Liver (tissue), 3 donors: Measurements from ENCODE around the gene ARL4D.

Experiments used
- JUND ChIP-seq, 2 donors: IDR thresholded peaks; 2 replicates each; pipeline ENCODE4 v1.6.1; 2016; ENCODE audit warnings: antibody characterized with exemption in 2 of 2
- NR2F2 ChIP-seq: IDR thresholded peaks from 2 replicates; pipeline ENCODE4 v1.6.1; 2016; ENCODE audit warnings: antibody characterized with exemption
- REST ChIP-seq: IDR thresholded peaks from 2 replicates; pipeline ENCODE4 v1.6.1; 2016; ENCODE audit warnings: antibody characterized with exemption, mild to moderate bottlenecking
- TF ChIP-seq, protein P1 (sequence below): fragments of 150-350 bp; IDR thresholded peaks from 2 replicates; pipeline ENCODE4 v1.5.1; 2017; ENCODE audit warnings: improper control_type of control experiment, low read depth, low read length; ENCODE audit not compliant: missing input control
- TF ChIP-seq, protein P2 (sequence below): IDR thresholded peaks from 2 replicates; pipeline ENCODE4 v1.6.1; 2016; ENCODE audit warnings: antibody characterized with exemption
- TF ChIP-seq, protein P3 (sequence below): IDR thresholded peaks from 2 replicates; pipeline ENCODE4 v1.6.1; 2016; ENCODE audit warnings: antibody characterized with exemption
- TF ChIP-seq, protein P4 (sequence below): IDR thresholded peaks from 2 replicates; pipeline ENCODE4 v1.6.1; 2016; ENCODE audit warnings: antibody characterized with exemption
- donor health status: healthy.
- donor health status: healthy.

DNA sequence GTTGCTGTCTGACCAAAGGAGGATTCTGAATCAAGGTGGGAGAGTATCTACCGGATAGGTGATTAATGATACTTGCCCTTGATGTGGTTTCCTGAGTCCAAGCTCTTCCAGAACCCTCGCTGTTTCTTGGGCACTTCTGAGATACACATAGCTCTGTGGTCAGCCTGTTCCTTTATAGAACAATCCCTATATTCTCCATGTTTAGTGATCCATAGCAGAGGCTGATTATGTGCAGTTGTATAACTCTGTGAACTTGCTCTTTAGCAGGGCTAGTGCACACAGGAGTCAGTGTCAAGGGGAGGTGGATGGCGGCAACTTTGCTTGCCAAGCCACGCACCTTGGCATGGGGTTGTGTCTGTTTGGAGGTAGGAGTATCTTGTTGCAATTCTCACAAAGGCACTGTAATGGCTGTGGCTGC lies 36.1 kb downstream of the ARL4D start:
- TF ChIP-seq, protein P1, sequence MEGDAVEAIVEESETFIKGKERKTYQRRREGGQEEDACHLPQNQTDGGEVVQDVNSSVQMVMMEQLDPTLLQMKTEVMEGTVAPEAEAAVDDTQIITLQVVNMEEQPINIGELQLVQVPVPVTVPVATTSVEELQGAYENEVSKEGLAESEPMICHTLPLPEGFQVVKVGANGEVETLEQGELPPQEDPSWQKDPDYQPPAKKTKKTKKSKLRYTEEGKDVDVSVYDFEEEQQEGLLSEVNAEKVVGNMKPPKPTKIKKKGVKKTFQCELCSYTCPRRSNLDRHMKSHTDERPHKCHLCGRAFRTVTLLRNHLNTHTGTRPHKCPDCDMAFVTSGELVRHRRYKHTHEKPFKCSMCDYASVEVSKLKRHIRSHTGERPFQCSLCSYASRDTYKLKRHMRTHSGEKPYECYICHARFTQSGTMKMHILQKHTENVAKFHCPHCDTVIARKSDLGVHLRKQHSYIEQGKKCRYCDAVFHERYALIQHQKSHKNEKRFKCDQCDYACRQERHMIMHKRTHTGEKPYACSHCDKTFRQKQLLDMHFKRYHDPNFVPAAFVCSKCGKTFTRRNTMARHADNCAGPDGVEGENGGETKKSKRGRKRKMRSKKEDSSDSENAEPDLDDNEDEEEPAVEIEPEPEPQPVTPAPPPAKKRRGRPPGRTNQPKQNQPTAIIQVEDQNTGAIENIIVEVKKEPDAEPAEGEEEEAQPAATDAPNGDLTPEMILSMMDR, result no peak
- TF ChIP-seq, protein P2, sequence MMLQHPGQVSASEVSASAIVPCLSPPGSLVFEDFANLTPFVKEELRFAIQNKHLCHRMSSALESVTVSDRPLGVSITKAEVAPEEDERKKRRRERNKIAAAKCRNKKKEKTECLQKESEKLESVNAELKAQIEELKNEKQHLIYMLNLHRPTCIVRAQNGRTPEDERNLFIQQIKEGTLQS, result no peak
- TF ChIP-seq, protein P3, sequence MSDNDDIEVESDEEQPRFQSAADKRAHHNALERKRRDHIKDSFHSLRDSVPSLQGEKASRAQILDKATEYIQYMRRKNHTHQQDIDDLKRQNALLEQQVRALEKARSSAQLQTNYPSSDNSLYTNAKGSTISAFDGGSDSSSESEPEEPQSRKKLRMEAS, result no peak
- TF ChIP-seq, protein P4, sequence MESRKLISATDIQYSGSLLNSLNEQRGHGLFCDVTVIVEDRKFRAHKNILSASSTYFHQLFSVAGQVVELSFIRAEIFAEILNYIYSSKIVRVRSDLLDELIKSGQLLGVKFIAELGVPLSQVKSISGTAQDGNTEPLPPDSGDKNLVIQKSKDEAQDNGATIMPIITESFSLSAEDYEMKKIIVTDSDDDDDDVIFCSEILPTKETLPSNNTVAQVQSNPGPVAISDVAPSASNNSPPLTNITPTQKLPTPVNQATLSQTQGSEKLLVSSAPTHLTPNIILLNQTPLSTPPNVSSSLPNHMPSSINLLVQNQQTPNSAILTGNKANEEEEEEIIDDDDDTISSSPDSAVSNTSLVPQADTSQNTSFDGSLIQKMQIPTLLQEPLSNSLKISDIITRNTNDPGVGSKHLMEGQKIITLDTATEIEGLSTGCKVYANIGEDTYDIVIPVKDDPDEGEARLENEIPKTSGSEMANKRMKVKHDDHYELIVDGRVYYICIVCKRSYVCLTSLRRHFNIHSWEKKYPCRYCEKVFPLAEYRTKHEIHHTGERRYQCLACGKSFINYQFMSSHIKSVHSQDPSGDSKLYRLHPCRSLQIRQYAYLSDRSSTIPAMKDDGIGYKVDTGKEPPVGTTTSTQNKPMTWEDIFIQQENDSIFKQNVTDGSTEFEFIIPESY, result no peak
- TF ChIP-seq JUND (IDR thresholded peaks at IDR 0.05) (no peak), REST (no peak), NR2F2 (no peak)
